NCI-H345 (cell line): ENCODE results near the gene DNAH9.

Experiments
- DNase-seq: peaks from one replicate; lab custom pipeline; 2025; lab: John Stamatoyannopoulos, UW

The DNAH9 gene

DNA sequence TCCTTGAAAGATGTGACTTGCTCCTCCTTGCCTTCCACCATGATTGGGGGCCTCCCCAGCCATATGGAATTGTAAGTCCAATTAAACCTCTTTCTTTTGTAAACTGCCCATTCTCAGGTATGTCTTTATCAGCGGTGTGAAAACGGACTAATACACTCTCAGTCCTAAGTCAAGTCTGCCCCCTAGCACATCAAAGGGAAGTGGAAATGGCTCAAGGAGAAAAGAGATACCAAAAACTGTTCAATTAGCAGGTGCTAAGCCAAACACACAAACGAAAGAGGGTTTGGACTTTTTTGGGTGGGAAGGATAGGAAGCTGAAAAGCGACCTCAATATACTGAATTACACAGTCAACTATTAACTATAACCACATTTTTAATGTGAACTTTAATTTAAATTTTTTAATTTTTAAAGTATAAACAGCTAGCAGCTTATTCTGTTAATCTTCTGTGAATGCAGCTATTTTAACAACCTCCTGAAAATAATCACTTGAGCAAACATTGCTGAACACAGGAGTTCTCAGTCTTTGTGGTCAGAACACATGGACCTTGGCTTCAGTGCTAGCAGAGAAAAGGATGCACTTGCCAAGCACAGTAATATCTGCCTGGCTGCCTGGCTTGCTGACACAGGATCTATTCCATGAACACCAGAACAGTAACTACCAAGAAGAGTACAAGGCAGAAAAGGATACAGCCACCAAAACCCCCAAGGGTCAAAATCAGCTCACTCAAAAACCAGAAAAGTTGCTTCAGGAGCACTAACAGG is 388.1 kb downstream of the DNAH9 start:
- no peak for DNase-seq

DNA sequence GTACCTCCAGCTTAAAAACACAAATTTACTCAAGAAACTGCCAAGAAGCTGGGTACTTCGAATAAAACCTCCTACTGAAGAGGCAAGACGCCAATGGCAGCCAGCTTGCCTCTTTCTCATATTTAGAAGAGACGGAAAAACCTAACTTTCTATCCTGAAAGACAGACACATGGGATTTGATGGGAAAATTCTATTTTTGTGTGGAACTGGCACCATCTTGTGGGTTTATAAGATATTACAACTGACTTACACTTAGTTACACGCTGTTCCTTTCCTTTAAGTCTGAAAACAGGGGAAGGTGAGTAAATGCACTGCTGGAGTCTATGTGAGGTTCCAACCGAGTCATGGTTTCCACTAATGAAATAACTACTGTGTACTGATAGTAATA is 388.7 kb downstream of the DNAH9 start:
- no peak for DNase-seq

DNA sequence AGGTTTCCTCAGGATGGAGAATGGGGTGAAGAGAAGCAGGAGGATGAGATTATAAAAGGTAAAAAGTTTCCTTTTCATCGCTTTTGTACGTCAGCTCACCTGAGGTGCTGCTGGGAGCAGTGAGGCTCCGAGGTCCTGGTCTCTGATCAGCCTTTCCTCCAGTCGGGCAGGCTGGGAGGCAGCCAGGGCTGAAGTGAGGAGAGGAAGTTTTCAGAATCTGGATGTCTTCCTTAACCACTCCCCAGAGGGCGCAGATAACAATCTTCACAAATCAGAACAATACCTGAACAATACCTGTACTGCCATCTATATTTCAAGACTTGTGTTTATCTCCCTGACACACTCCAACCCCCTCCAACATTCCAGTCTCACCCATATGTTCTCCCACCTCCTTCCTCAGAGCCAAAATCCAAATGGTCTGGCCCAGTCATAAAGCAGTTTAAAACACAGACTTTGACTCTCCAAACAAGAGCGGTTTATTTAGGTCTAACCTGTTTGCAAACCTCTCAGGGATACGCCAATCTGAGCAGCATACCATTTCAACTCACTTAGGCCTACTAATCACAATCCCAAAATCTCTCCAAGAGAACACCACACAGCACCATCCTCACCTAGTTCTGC is 392.2 kb downstream of the DNAH9 start:
- no peak for DNase-seq

DNA sequence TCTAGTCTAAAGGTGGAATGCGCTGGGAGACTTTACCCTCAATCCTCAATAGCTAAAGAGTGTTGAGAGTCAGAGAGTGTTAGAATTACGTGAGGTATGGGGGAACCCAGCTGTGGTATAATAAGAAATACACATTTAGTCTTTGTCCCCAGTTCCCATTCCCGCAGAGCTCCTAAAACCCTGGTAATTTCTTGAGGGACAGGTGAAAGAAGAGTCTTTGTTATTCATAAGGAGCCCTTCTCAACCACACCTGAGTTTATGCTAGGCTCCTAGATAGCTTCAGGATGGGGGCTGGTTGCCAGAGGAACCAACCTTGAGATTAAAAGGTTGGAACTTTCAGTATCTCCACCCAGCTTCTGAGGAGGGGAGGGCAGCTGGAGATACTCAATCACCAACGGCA is 393.2 kb downstream of the DNAH9 start:
- no peak for DNase-seq

DNA sequence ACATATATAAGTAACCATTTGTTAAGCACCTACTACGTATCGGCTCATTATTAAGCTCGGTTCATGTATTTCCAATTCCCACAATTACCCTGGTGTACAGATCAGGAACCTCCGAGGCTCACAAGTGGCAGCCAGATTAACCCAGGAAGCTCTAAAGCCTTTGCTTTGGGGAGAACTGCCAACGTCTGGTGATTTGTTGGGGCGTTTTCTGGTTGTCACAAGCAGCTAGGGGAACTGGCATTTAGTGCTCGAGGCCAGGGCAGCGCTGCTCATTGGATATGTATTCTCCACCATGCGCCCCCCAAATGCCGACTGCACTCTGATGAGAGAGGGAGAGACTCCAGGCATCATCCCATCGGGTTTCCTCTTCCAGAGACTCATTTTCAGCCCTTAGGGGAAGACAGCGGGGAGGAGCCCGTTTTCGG is 398.5 kb downstream of the DNAH9 start:
- peak; percentile 26 for DNase-seq

DNA sequence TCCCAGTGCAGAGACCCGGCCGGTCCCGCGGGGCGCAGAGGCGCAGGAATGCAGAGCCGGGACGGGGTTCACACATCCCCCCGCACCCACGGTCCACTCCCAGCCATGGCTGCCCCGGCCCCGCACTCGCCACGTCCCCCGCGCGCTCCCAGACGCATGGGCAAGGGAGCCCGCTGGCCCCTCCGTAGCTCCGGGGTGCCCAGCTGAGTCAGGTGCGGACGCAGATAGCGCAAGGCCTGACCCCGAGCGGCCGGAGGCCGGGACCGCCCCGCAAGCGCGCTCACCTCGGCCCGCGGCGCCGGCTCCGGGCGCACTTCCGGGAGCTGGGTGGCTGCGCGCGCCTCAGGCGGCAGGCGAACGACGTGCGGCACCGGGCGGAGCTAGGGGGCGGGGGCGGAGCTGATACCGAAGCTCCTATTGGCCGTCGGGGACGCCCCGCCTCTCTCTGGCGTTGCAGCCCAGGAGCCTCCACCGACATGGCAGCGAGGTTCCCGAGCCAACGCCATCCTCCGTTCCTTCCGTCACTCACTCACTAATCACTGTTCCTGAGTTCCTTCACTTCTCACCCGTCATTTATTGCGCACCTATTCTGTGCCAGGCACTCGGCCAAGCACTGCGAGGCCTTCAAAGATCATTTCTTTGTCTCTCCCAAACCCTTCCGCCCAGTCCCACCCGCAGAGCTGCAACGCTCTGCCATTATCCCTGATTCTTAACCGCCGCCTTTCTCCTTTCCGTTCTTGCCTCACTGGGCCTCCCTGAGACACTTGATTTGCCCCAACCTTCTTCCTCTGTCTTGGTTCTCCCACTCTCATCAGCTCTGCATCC is 399.1 kb downstream of the DNAH9 start, which contains the start of gene ZNF18:
TSS of gene ZNF18 (minus strand) at position 329 of the 825 bp plus-strand sequence. CDS start 4,646 bp downstream, outside the sequence.
- peak; percentile 94 for DNase-seq

DNA sequence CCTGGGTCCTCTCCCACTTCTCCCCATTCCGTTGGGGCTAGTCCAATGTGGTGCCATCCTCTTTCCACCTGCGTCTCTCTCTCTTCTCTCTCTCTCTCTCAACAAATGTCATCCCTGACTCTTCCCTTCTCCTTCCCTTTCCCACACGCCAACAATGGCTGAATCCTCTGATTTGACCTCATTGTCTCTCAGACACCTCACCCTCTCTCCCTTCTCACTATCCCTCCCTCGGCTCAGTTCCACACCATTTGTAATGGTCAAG is 399.6 kb downstream of the DNAH9 start:
- no peak for DNase-seq

DNA sequence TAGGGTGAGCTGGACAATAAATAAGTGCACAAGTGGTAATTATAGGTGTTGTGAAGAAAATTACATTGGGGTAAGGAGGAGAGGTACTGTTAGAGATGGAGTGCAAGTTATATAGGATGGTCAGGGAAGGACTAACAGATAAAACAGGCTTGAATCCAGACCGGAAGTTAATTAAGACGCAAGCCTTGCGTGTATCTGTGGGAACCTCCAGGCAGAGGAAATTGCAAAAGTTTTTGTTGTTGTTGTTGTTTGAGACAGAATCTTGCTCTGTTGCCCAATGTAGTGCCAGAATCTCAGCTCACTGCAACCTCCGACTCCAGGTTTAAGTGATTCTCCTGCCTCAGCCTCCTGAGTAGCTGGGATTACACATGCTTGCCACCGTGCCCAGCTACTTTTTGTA is 401.4 kb downstream of the DNAH9 start:
- no peak for DNase-seq

DNA sequence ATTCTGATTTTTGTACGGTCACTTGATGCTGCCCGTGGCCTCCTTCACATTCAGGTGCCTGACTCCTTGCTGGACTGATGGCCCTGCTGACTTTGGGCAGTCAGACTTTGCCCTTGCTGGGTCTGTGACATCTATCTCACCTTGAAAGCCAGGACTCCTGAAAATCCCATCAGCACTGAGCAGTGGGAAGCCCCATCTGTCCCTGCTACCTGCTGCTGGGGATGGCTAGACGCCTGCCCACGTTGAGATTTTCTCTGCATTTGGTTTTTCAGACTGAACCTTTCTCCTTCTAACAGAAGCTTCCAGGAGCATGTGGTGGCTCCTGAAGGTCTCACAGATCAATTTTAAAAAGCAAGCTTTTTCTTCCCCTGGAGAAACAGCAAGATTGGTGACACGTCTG is 409.2 kb downstream of the DNAH9 start:
- DNase-seq = no peak
